GM23338 (cell line): ENCODE measurements around the gene NWD2. TPM values are rescaled to one million over a fixed set of nuclear protein-coding genes. Genes with fewer than 3 reads are reported as not detected.

Experiments
- ATAC-seq: fragments of 200-7000 bp; cut with Tn5 transposase; 3 replicates; pipeline ENCODE4 v1.9.1; 2020
- DNase-seq: peaks from one replicate; pipeline ENCODE4 v3.0.0-alpha.2; 2015; ENCODE audit warnings: low spot score
- H2AFZ ChIP-seq: fragments of 200-600 bp; sonication (generic); 2 replicates; pipeline ENCODE4 v1.8.0; 2016; ENCODE audit warnings: antibody characterized with exemption, mild to moderate bottlenecking, moderate library complexity
- H3F3A ChIP-seq: fragments of 200-600 bp; sonication (generic); replicated peaks from 2 replicates; pipeline ENCODE4 v1.8.0; 2017; ENCODE audit warnings: antibody characterized with exemption, mixed run types, low read depth
- H3K27ac ChIP-seq: fragments of 200-600 bp; sonication (generic); 2 replicates; pipeline ENCODE4 v1.6.1; 2016; ENCODE audit warnings: low read depth
- H3K27me3 ChIP-seq: fragments of 200-600 bp; sonication (generic); 2 replicates; pipeline ENCODE4 v1.8.0; 2016; ENCODE audit warnings: mild to moderate bottlenecking, mixed run types, moderate library complexity; ENCODE audit not compliant: insufficient read depth
- H3K36me3 ChIP-seq: fragments of 200-600 bp; sonication (generic); 2 replicates; pipeline ENCODE4 v1.8.0; 2016; ENCODE audit warnings: mild to moderate bottlenecking; ENCODE audit not compliant: insufficient read depth
- H3K4me1 ChIP-seq: fragments of 200-600 bp; sonication (generic); 2 replicates; pipeline ENCODE4 v1.8.0; 2016; ENCODE audit warnings: mild to moderate bottlenecking, moderate library complexity; ENCODE audit not compliant: insufficient read depth
- H3K4me2 ChIP-seq: fragments of 200-600 bp; sonication (generic); 2 replicates; pipeline ENCODE4 v1.7.1; 2017; ENCODE audit warnings: mixed run types
- H3K4me3 ChIP-seq: fragments of 200-600 bp; sonication (generic); 2 replicates; pipeline ENCODE4 v1.6.1; 2016; ENCODE audit warnings: mixed run types
- H3K79me2 ChIP-seq: fragments of 200-600 bp; sonication (generic); replicated peaks from 2 replicates; pipeline ENCODE4 v1.8.0; 2017; ENCODE audit warnings: mild to moderate bottlenecking; ENCODE audit not compliant: insufficient read depth
- H3K9me2 ChIP-seq: fragments of 200-600 bp; sonication (generic); 2 replicates; pipeline ENCODE4 v1.8.0; 2017; ENCODE audit not compliant: insufficient read depth
- H4K20me1 ChIP-seq: fragments of 200-600 bp; sonication (generic); replicated peaks from 2 replicates; pipeline ENCODE4 v1.8.0; 2017; ENCODE audit warnings: mild to moderate bottlenecking; ENCODE audit not compliant: insufficient read depth
- H3K27ac Mint-ChIP-seq: 2 replicates; pipeline ENCODE4 v1.8.0; 2020; ENCODE audit warnings: inconsistent platforms, mild to moderate bottlenecking, moderate library complexity, mixed read lengths
- H3K27me3 Mint-ChIP-seq: 3 replicates; pipeline ENCODE4 v1.8.0; 2022; ENCODE audit warnings: low read depth, mild to moderate bottlenecking, moderate library complexity, mixed read lengths, inconsistent platforms; ENCODE audit not compliant: insufficient read depth, poor library complexity
- H3K36me3 Mint-ChIP-seq: 3 replicates; pipeline ENCODE4 v1.8.0; 2021; ENCODE audit warnings: low read depth, mild to moderate bottlenecking, inconsistent platforms, moderate library complexity, mixed read lengths
- H3K4me1 Mint-ChIP-seq: 3 replicates; pipeline ENCODE4 v1.8.0; 2020; ENCODE audit warnings: mild to moderate bottlenecking, inconsistent platforms, mixed read lengths
- H3K4me3 Mint-ChIP-seq: 3 replicates; pipeline ENCODE4 v1.8.0; 2021; ENCODE audit warnings: moderate library complexity, mild to moderate bottlenecking, inconsistent platforms, mixed read lengths
- H3K9me3 Mint-ChIP-seq: 3 replicates; pipeline ENCODE4 v1.8.0; 2020; ENCODE audit warnings: moderate library complexity, mild to moderate bottlenecking, inconsistent platforms, mixed read lengths
- CTCF ChIP-seq, 2 experiments: fragments of 200-600 bp in 1 of 2; sonication (generic) in 1 of 2; conservative IDR thresholded peaks; 2 replicates each; pipeline versions ENCODE4 v1.5.1 to v1.6.1; 2016 to 2017; ENCODE audit warnings: antibody characterized with exemption in 2 of 2, low read depth in 2 of 2, mild to moderate bottlenecking in 2 of 2, moderate library complexity in 1 of 2
- ETS1 ChIP-seq: IDR thresholded peaks from 2 replicates; pipeline ENCODE4 v1.6.1; 2016; ENCODE audit warnings: antibody characterized with exemption
- EZH2 ChIP-seq: fragments of 200-600 bp; sonication (generic); IDR thresholded peaks from one replicate; pipeline ENCODE4 v1.8.0; 2017; ENCODE audit warnings: antibody characterized with exemption, mild to moderate bottlenecking, low read depth; ENCODE audit not compliant: unreplicated experiment
- EZH2phosphoT487 ChIP-seq: fragments of 200-600 bp; sonication (generic); IDR thresholded peaks from one replicate; pipeline ENCODE4 v1.8.1; 2018; ENCODE audit warnings: antibody characterized with exemption; ENCODE audit not compliant: unreplicated experiment
- JUNB ChIP-seq: IDR thresholded peaks from one replicate; pipeline ENCODE4 v1.6.1; 2016; ENCODE audit warnings: antibody characterized with exemption; ENCODE audit not compliant: unreplicated experiment
- NANOG ChIP-seq: IDR thresholded peaks from 2 replicates; pipeline ENCODE4 v1.6.1; 2016; ENCODE audit warnings: antibody characterized with exemption, borderline replicate concordance
- REST ChIP-seq: IDR thresholded peaks from one replicate; pipeline ENCODE4 v1.6.1; 2018; ENCODE audit warnings: antibody characterized with exemption; ENCODE audit not compliant: unreplicated experiment
- STAT1 ChIP-seq: IDR thresholded peaks from one replicate; pipeline ENCODE4 v1.6.1; 2016; ENCODE audit warnings: antibody characterized with exemption; ENCODE audit not compliant: unreplicated experiment
- ZNF331 ChIP-seq: fragments of 250-450 bp; sonication (Bioruptor Pico); IDR thresholded peaks from 2 replicates; pipeline ENCODE4 v1.5.0; 2020; ENCODE audit warnings: low read depth, mild to moderate bottlenecking, moderate library complexity
- ZNF462 ChIP-seq: fragments of 250-450 bp; sonication (Bioruptor Pico); IDR thresholded peaks from 2 replicates; pipeline ENCODE4 v1.5.0; 2020; ENCODE audit warnings: mild to moderate bottlenecking, moderate library complexity
- polyA plus RNA-seq: library from polyadenylated mRNA; unstranded; fragments of >200 nt; fragmentation: Nextera tagmentation; extraction: Ambion mirVana; gene quantifications from 2 replicates; pipeline ENCODE4 v1.2.1, GENCODE V29; 2016
- total RNA-seq: library from RNA; depleted of rRNA; stranded (reverse); fragments of >200 nt; shearing (Covaris generic); gene quantifications from 2 replicates; pipeline ENCODE4 v1.2.3, GENCODE V29; 2014

Gene NWD2
- total and polyA plus RNA-seq, 2 experiments from 2014 or later, result 0.07 TPM; not detected in 1

- no peak for TF ChIP-seq CTCF (conservative IDR thresholded peaks at IDR 0.05; ENCODE audit: low read depth in 2 of 2)
These were observed 220.8 kb downstream of the NWD2 start (continued) for GRCh38 chr4:37465296-37465695.

- Histone ChIP-seq H3K4me2 (no peak overlapping the region), H3K27ac (no peak overlapping the region), H2AFZ (no peak overlapping the region), H3F3A (no peaks in the 10 kb centered on the region), H3K36me3 (no peaks in the 10 kb centered on the region), H3K4me1 (0 out of 2 replicates have a peak, but pooled peaks cover 3% of the 10 kb centered on the region), H3K79me2 (no peaks in the 10 kb centered on the region), H3K27me3 (no peaks in the 10 kb centered on the region), H3K4me3 (no peak overlapping the region), H4K20me1 (no peaks in the 10 kb centered on the region), H3K9me2 (no peaks in the 10 kb centered on the region)
- Mint-ChIP-seq H3K27me3 (peaks cover 3% of the 10 kb centered on the region), H3K4me1 (peaks cover 18% of the 10 kb centered on the region), H3K9me3 (no peaks in the 10 kb centered on the region), H3K36me3 (no peaks in the 10 kb centered on the region), H3K4me3 (no peak overlapping the region), H3K27ac (no peak overlapping the region)
- no peak for DNase-seq
- ATAC-seq, result no peak
- TF ChIP-seq JUNB, result no peak
- TF ChIP-seq EZH2phosphoT487, result no peak
- TF ChIP-seq STAT1, result no peak
- TF ChIP-seq ZNF331, result no peak
- no peak for TF ChIP-seq REST
- no peak for TF ChIP-seq EZH2
- no peak for TF ChIP-seq ETS1
- TF ChIP-seq NANOG, result no peak
- TF ChIP-seq CTCF (conservative IDR thresholded peaks at IDR 0.05; ENCODE audit: low read depth in 2 of 2), result no peak
- no peak for TF ChIP-seq ZNF462 (CRISPR knock-in tag)
These were observed 221.3 kb downstream of the NWD2 start for GRCh38 chr4:37465845-37466244.
